Measurements from ENCODE around the gene TGM3. TPM values are rescaled to one million over a fixed set of nuclear protein-coding genes. Genes with fewer than 3 reads are reported as not detected.

The TGM3 gene
- total and polyA plus RNA-seq, 12 donors: 0.22 TPM; not detected in 11

DNA sequence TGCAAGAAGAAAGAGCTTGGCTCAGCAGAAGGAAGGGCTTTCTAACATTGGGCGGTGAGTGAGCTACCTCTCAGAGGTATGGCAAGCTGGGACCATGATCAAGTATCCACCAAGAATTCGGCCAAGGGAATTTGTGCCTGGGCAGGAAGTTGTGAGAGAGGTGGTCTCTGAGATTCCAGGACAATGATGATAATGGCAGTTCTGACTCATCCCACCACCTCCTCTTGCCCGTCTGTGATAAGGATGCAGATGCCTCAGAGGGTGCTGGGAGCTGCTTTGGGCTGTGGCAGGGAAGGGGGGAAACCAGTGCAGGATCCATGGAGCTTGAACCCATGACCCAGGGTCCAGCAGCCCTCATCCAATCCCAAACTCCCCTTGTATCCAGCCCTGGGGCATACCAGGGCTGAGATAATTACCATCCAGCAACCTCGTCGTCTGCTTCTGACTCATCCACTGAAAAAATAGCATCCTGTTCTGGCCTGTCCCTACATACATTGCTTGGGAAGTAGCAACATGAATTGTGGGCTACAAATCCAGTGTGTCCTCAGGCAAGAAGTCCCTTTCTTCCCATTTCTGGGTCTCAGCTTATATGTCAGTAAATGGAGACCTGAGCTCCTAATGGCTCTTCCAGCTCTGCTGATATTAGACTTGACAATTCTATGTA, 90.8 kb downstream of the TGM3 start:
- H3K4me3 ChIP-seq: no peak overlapping the region
- ATAC-seq (no peak), DNase-seq (no peak)
- TF ChIP-seq, protein P1, sequence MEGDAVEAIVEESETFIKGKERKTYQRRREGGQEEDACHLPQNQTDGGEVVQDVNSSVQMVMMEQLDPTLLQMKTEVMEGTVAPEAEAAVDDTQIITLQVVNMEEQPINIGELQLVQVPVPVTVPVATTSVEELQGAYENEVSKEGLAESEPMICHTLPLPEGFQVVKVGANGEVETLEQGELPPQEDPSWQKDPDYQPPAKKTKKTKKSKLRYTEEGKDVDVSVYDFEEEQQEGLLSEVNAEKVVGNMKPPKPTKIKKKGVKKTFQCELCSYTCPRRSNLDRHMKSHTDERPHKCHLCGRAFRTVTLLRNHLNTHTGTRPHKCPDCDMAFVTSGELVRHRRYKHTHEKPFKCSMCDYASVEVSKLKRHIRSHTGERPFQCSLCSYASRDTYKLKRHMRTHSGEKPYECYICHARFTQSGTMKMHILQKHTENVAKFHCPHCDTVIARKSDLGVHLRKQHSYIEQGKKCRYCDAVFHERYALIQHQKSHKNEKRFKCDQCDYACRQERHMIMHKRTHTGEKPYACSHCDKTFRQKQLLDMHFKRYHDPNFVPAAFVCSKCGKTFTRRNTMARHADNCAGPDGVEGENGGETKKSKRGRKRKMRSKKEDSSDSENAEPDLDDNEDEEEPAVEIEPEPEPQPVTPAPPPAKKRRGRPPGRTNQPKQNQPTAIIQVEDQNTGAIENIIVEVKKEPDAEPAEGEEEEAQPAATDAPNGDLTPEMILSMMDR (IDR thresholded peaks at IDR 0.05): no peak
- WGBS, 2 donors: 32 to 52% methylated on average over 5 of the region's 5 CpGs
- H3K4me1 ChIP-seq: no peaks in the 10 kb centered on the region
- intact Hi-C loops (cut with DNase I): loop anchor here in 1 of 10 donors (10.0 kb wide), 1 partner anchor 328 kb away; no protein-coding TSS in a partner anchor
- no peak overlapping the region for H3K27ac ChIP-seq
- peaks cover 0 to 33% (median 9%) of the 10 kb centered on the region in 11 donors for H3K9me3 ChIP-seq
- no peaks in the 10 kb centered on the region for H3K36me3 ChIP-seq
- H3K27me3 ChIP-seq: peaks cover 0 to 13% (median 0%) of the 10 kb centered on the region in 7 donors

DNA sequence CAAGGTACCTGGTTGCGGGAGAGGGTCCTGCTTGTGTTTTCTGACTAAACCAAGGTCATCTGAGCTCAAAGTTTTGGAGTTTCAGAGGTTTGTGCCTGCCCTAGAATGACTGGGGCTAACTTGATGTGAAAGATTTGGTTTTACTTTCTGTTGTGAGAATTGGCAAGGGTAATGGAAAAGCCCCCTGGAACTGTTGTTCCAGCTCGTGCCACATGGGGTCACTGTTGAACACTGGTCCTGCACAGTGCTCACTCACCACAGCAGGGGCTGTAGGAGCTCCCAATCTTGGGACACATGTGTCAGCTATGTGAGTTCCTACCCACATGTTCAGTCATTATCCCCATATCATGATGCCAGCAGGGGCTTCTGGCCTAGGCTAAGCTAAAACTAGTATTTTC, 91.4 kb downstream of the TGM3 start:
- no peak for ATAC-seq
- H3K4me1 ChIP-seq: no peaks in the 10 kb centered on the region
- WGBS, 2 donors: 36 to 40% methylated on average over 2 of the region's 2 CpGs
- DNase-seq: no peak
- H3K4me3 ChIP-seq: no peak overlapping the region
- peaks cover 0 to 13% (median 0%) of the 10 kb centered on the region in 7 donors for H3K27me3 ChIP-seq
- TF ChIP-seq, protein P1 (IDR thresholded peaks at IDR 0.05): peak in 6 of 9 donors; percentile 21 to 30 (median 26)
- intact Hi-C loops (cut with DNase I): loop anchor here in 1 of 10 donors (10.0 kb wide), 1 partner anchor 328 kb away; no protein-coding TSS in a partner anchor
- H3K9me3 ChIP-seq: peaks cover 0 to 33% (median 9%) of the 10 kb centered on the region in 11 donors
- H3K27ac ChIP-seq: no peak overlapping the region
- no peaks in the 10 kb centered on the region for H3K36me3 ChIP-seq

- Histone ChIP-seq H3K27me3 (peaks cover 0 to 13% (median 0%) of the 10 kb centered on the region in 7 donors), H3K9me3 (peaks cover 0 to 33% (median 9%) of the 10 kb centered on the region in 11 donors), H3K4me1 (no peaks in the 10 kb centered on the region), H3K36me3 (no peaks in the 10 kb centered on the region), H3K27ac (no peak overlapping the region), H3K4me3 (no peak overlapping the region)
- no peak for DNase-seq
- TF ChIP-seq, protein P1 (IDR thresholded peaks at IDR 0.05): no peak
- intact Hi-C loops (cut with DNase I): loop anchor here in 1 of 10 donors (10.0 kb wide), 1 partner anchor 327 kb away; no protein-coding TSS in a partner anchor
- 85 to 89% methylated on average over 4 of the region's 4 CpGs for WGBS, 2 donors
- ATAC-seq: no peak
Observed at GRCh38 chr20:2387580-2387979, 91.8 kb downstream of the TGM3 start.

Other genes with a start within 250 kb of the TGM3 start
- 10 to 100 TPM; 10.7 to 17.2 (median 13.9) TPM for gene STK35, start 194.2 kb upstream of the TGM3 start, total RNA-seq
- 1 to 10 TPM; 5.4 to 5.6 TPM for gene STK35, start 194.2 kb upstream of the TGM3 start, polyA plus RNA-seq
- gene TGM6, start 84.9 kb downstream of the TGM3 start, total RNA-seq: not detected
- not detected for gene TGM6, start 84.9 kb downstream of the TGM3 start, polyA plus RNA-seq
- gene SNRPB, start 174.8 kb downstream of the TGM3 start, total RNA-seq: 10 to 100 TPM; 41.4 to 82.1 (median 51.1) TPM
- gene SNRPB, start 174.8 kb downstream of the TGM3 start, polyA plus RNA-seq: 100 to 1,000 TPM in 1 of 2 donors, 10 to 100 TPM in 1; 59.8 to 239 TPM
- 1 to 10 TPM; 3.6 to 7.1 (median 5.7) TPM for gene ZNF343, start 212.9 kb downstream of the TGM3 start, total RNA-seq
- gene ZNF343, start 212.9 kb downstream of the TGM3 start, polyA plus RNA-seq: 1 to 10 TPM; 3.2 to 4.5 TPM
- gene TMC2, start 240.6 kb downstream of the TGM3 start, total RNA-seq: under 1 TPM in 1 of 10 donors, not detected in 9; 0.20 TPM
- not detected for gene TMC2, start 240.6 kb downstream of the TGM3 start, polyA plus RNA-seq

All from heart right ventricle (tissue), 16 donors.